RWPE1 (cell line): Measurements from ENCODE around the gene ABLIM1.

Experiments
- CTCF ChIA-PET: fragments of 350-600 bp; sonication (Branson Sonifier 250); formaldehyde crosslinking; extraction: SDS; loops from one replicate; lab custom pipeline; 2021; lab: Yijun Ruan, JAX
- POLR2A ChIA-PET: fragments of 400-600 bp; formaldehyde crosslinking; extraction: SDS; loops from one replicate; lab custom pipeline; 2020; ENCODE audit warnings: antibody characterized with exemption; ENCODE audit not compliant: low non-redundant PET; lab: Yijun Ruan, JAX
- DNase-seq: peaks from one replicate; pipeline ENCODE4 v3.0.0; 2012; ENCODE audit warnings: low spot score
- H3K27ac ChIP-seq: fragments of 450-650 bp; 2 replicates; pipeline ENCODE4 v1.5.1; 2017
- CTCF ChIP-seq: fragments of 450-650 bp; conservative IDR thresholded peaks from 2 replicates; pipeline ENCODE4 v1.5.1; 2017; ENCODE audit warnings: low read depth, mild to moderate bottlenecking

Gene ABLIM1

GRCh38 chr10:114678336-114678735, 20.3 kb upstream of the ABLIM1 start:
- no peak for TF ChIP-seq CTCF
- POLR2A ChIA-PET = no interaction called here
- DNase-seq = no peak
- H3K27ac ChIP-seq = no peak overlapping the region
- CTCF ChIA-PET = no interaction called here

DNA sequence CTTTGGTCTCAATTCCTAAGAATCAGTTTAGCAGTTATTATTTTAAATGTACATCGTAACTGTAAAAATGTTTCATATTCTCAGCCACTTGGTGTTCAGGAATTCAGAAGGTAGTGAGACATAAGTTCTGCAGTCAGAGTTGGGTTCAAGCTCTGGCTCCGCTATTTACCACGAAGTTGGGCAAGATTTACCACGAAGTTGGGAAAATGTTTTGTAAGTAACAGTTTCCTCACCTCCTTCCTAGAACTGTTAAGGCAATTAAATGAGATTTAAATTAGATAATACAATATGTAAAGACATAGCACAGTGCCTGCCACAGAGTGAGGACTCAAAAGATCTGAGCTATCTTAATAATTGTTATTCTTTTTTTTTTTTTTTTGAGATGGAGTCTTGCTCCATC, 16.3 kb upstream of the ABLIM1 start:
- DNase-seq = no peak
- H3K27ac ChIP-seq = no peak overlapping the region
- POLR2A ChIA-PET = no interaction called here
- CTCF ChIA-PET = interaction anchor here (0.7 kb wide), 1 partner anchor 20 kb away, joined by 3 read pairs; no protein-coding TSS in a partner anchor
- no peak for TF ChIP-seq CTCF

- POLR2A ChIA-PET = no interaction called here
Observed at GRCh38 chr10:114669648-114670047, 11.6 kb upstream of the ABLIM1 start.

GRCh38 chr10:114668375-114669080, 10.5 kb upstream of the ABLIM1 start:
- no peak for TF ChIP-seq CTCF
- ChIA-PET POLR2A (no interaction called here), CTCF (no interaction called here)
- no peak for DNase-seq
- no peak overlapping the region for H3K27ac ChIP-seq

More at GRCh38 chr10:114669648-114670047, 11.6 kb upstream of the ABLIM1 start:
- CTCF ChIA-PET = no interaction called here
- no peak overlapping the region for H3K27ac ChIP-seq
- no peak for DNase-seq
- TF ChIP-seq CTCF = no peak

- ChIA-PET CTCF (no interaction called here), POLR2A (no interaction called here)
- DNase-seq = no peak
- H3K27ac ChIP-seq = no peak overlapping the region
- TF ChIP-seq CTCF = no peak
Observed at GRCh38 chr10:114665873-114666272, 7.8 kb upstream of the ABLIM1 start.

DNA sequence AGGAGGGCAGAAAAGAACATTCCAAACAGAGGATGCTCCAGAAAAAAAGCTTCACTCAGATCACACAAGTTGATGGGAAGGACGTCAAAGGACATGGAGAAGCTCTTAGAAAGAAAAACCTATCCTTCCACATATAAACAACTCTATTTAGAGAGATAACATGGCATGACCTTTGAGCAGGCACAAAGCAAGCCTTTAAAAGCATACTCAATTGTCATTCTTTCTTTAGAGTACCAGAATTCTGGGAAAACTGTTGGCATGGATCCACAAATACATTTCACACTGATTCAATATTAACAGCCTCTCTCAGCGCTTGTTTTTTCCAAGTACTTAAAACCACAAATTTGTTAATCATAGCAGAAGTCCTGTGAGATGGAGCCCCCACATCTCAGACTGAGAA, 7.3 kb upstream of the ABLIM1 start:
- TF ChIP-seq CTCF = no peak
- CTCF ChIA-PET = no interaction called here
- H3K27ac ChIP-seq = no peak overlapping the region

More for the DNA sequence above, 7.3 kb upstream of the ABLIM1 start:
- POLR2A ChIA-PET = no interaction called here
- no peak for DNase-seq
